ENCODE results near the gene GAB2.

GAB2 gene

DNA sequence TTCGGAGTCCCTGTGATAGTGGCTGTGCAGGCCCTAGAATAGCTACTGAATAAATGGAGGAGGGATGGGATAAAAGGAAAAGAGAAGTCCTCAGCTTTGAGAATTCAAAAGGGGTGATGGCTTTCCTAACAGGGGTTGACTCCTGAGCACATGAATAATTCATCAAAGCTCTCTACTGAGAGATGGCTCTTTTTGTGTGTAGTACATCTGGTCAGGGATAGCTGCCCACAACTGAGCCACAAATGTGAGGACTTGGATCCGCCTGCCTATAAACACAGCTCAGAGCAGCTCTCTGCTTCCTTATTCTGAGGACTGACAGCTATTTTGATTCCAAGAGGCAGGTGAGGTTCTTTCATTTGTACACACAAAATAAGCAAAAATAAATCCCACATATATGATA is 146.6 kb downstream of the GAB2 start:
- DNase-seq: no peak

DNA sequence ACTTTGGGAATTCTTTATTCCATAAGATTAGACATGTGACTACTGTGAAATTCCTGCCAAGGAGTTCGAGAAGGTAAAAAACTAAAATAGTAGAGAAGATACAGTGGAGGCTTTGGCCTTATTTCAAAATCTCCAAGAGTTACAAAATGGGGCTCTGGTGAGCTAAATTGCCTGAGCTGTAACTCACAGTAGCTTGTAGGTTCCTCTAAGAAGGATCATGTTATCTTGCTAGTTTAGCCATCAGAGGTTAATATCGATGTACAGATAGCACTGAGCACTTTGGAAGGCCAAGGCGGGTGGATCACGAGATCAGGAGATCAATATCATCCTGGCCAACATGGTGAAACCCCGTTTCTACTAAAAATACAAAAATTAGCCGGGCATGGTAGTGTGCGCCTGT is 147.8 kb downstream of the GAB2 start:
- DNase-seq: no peak

DNA sequence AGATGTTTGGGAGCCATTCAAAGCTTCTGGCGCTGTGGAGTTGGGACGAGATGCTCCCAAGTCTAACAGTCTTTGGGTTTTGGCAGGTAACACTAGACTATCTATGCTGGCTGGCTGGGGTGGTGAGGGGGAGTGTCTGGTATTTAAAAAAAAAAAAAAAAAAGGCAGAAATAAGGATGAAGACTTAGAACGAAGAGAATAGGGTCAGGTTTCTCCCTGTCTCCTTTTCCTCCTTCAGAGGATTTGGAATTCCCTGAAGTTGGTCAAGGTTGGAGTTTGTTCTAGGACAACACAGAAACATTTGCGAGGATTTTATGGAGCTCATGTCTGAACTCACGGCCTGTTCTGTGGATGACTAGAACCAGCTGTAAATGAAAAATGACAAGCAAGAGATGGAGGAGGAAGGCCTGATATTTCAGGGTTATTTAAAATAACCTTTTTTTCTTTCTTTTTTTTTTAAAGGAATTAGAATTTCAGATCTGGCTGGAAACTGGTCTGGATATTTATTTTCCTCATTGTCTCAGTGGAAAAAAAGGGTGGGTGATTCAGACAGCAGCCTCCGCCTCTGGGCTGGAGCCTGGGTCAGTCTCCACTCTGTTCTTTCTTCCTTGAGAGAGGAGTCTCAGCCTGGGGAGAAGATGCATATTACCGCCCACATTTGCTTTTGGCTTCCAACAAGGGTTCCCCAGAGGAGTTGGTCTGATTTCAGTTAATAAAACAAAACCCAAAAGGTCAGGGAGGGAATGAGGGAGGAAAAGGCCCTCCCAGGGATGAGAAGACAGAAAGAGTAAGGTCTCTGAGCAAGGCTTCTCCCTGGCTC is 148.8 kb downstream of the GAB2 start:
- DNase-seq: no peak

DNA sequence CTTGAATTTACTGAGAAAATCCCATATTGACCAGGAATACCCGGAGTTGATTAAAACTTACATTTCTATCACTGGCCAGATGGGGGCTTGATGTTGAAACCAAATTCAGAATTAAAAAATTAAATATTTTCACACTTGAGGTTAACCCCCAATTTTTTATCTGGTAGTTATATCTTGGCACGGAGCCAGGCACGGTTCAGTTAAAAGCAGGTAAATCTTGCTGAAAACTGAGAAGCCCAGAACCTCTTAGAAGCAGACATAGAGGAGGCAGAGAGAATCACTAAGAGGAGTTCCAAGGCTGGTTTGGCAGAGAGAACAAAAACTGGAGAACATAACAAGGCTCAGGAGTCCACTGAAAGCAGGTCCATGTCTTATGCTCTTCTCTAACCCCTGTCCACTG is 151.2 kb downstream of the GAB2 start:
- no peak for DNase-seq

DNA sequence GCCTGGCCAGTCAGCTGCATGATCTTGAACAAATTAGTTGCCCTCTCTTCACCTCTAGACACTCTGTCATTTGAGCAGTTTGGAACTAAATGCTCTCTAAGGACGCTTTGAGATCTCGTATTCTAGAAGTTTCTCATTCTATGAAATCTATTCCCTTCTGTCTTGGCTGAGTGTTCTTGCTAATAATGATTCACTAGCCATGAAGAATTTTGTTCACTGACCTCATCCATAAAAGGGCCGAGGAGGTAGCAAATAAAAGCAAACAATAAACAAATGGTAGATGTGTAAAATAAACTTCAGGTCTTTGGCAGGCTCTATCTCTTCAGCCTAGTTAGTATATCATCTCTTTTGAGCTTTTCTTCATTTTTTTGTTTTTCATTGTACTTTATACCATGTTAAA is 152.3 kb downstream of the GAB2 start:
- DNase-seq: no peak

DNA sequence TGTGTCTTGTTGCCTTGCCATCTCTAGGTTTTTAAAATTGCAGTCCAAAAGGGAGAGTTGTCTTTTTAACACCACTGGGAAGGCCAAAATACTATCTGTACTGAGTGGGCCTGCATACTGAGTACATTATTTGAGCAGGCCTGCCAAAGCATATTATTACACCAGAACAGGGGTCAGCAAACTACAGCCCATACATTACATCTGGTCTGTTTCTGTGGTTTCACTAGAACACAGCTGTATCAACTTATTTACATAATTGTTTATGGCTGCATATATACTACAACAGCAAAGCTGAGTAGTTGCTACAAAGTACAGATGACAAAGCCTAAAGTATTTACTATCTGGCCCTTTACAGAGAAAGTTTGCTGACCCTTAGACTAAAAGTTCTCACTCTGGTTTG is 154.9 kb downstream of the GAB2 start:
- DNase-seq: no peak

DNA sequence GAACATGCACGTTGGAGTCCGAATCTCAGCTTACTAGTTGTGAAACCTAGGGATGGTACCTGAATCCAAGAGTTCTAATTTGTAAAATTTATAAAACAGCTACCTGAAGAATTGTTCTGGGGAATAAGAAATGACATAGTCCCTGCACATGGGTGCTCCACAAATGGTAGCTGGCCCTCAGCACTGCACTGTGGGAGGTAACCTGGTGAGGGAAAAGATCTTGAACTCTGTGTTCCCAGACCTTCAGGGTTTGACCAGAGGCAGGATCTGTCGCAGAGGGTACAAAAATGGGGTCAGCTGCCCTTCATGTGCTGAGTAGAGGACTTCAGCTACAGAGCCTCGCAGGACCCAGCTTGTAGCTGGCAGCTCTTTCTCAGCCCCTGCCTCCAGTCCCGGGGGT is 155.4 kb downstream of the GAB2 start:
- no peak for DNase-seq

DNA sequence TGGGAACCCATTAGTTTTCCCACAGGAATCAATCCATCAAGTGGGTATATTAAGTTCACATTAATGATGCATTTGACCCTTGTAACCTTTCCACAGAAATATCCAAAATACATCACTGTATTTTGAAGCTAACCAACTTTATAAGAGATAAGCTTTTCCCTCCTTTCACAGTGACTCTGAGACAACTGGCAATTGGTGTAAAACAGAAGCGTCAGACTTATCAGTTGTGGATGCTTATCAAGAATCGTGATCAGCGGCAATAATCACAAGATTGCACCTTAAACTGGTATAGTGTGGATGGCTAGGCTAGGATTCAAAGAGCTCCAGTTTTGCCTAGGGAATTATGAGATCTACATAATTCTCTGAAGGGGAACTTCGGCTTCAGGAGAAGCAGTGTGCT is 155.8 kb downstream of the GAB2 start:
- no peak for DNase-seq

DNA sequence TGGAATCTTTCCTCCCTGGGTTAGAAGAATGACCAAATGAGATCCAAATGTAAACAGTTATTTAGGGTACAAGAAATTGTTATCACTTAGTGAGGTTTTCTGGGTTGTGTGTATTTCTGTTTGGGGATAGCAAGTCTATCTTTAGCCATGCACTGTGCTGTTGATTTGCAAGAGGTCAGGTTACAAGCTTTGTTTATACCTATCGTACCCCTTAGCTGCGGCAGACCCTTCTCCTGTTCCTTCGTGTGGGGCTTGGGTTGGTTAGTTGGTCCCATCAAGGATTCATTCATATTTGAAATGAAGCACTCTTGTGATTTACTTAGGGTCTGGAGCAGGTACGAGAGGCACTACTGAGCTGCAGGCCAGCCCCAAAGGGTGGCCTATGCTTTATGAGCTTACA is 156.3 kb downstream of the GAB2 start:
- DNase-seq: no peak

DNA sequence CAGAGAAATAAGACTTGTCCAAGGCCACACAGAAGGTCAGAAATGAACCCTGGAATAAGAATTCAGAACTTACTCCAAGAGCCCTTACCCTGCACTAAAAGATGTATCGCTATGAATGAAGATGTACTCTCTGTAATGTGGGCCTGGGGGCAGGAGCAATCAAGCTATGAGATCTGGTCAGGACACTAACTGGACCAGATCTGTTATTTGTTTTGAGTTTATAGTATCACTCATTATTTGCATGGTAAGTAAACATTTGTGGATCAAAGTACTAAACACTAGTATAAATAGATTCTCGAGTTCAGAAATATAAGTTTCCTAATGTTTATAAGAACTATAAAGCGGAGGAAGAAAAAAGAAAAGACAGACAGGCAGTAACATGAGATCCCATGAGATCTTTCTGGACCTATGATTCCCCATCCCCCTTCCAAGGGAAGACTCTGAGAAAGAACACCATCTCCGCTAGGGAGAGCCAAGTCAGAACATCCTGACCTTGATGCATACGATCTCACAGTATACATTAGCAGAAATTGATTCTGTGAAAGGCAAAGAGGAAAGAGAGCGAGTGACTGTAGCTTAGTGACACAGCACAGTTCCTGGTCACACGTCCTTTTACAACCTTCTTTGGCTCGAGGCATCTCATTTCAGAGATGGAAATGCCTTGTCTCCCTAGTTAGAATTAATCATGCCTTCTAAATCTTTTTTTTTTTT is 157.7 kb downstream of the GAB2 start:
- DNase-seq: no peak

DNA sequence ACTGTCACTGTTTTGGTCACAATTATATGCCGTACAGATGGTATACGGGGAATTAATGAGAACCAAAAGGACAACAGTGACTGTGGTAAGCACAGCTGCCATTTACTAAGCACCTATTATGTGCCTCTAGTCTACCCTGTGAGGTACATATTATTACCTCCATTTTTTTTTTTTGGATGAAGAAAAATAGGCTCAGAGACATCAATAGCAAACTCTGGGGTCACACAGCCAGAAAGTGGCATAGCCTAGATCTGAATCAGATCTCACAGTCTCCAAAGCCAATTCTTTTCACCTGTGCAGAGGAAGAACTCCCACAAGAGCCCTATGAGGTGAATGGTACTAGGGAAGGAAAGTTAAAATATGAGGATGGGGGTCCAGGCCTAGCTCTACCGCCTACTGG is 160.0 kb downstream of the GAB2 start:
- DNase-seq: no peak

DNA sequence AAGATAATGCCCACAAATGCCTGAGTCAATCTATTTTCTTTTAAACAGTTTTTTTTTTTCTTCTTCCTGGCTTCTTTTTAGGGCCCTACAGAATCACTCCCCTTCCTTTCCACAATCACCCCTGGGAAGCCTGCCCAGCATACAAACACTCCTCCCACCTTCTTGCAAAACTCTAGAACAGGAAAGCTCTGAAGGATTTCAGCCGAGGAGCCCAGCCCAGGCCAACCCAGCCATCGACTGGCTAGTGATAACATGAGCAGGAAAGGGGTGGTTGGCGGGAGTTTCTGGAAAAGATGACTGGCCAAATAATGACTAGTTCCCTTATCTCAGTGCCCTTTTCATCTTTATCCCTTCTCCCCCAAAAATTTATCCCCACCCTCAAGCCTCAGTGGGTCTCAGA is 160.7 kb downstream of the GAB2 start:
- peak; percentile 99 for DNase-seq

DNA sequence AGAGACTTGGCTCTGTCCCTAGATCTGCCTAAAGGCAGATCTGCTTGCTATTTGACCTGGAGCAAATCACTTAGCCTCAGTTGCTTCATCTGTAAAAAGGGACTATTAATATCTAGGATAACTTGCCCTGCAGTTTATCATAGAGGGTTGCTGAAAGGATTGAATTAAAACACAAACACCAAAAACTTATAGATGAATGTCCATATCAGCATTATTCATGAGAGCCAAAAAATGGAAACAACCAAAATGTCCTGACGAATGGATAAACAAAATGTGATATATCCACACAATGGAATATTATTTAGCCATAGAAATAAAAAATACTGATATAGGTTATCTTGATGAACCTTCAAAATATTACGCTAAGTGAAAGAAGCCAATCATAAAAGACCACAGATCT is 161.7 kb downstream of the GAB2 start:
- no peak for DNase-seq

DNA sequence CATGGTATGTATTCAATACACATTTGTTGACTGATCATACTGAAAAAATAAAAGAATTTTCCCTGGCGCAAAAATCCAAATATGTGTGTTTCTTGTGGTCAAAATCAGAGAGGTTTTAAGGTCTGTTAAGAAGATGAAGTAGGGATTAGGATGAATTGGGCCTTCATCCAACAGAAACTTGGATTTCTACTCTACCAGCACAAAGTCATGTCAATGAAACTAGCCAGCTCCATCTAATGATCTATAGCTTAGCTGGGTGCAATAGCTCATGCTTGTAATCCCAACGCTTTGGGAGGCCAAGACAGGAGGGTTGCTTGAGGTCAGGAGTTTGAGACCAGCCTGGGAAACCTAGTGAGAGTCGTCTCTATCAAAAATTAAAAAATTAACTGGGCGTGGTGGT is 163.4 kb downstream of the GAB2 start:
- DNase-seq: no peak

DNA sequence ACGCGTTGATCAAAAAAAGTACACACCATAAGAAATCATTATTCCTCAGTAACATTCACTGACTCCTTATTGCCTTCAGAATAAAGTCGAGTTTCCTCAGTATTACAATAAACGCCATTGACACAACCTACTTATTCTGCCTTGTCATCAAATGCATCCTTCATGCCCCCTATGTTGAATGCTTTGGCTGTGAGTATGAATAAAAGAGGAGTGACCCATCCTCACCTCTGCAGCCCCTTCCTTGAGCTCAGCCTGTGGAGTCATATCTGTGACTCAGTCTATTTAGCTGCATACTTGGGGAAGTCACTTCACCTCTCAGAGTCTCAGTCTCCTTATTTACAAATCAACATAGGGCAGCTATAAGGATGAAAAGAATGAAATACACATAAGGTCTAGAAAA is 163.8 kb downstream of the GAB2 start:
- no peak for DNase-seq

DNA sequence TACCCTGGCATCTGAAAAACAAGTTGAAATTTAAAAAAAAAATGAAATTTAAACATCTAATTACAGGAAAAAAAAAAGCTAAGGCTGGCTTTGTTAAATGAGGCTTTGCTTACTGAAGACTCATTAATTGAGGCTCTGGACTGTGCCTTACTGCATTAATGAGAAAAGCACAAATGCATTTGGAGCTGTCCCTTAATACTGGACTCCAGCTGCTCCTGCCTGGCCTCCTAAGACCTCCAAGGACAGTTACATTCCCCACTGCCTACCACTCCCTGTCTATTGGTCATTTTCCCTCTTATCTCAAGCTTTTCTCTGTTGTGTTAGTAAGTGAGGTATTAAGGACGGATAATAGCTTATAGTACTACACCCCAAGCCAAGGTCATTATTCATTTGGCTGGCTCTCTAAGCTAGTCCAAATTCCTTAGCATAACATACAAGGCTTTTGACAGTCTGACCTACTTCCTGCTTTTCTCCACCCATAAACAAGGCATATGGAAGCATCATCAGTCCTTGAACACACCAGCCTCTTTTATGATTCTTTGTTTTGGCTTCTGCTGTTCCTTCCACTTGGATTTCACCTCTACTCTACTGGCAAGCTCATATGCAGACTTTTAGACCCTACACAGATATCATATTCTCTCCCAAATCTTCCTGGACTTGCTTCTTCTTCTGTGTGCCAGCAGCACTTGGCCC is 166.4 kb downstream of the GAB2 start:
- no peak for DNase-seq

DNA sequence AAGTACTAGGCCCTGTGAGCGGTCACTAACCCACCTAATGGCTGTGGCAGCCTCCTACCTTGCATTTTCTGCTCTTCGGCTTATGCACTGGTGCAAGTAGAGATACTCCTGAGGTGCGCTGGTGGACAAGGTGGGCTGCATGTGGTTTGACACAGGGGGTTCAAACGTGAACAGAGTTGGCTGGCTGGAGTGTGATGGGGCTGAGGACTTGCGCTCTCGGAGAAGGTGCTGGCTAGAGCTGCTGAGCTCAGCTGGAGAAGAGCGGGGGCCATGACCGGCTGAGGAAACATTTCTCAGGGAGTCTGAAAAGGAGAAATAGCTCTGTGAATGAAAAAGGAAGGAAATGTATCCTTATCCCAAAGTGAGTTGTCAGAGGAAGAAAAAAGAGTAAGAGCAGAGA is 167.5 kb downstream of the GAB2 start:
- no peak for DNase-seq

DNA sequence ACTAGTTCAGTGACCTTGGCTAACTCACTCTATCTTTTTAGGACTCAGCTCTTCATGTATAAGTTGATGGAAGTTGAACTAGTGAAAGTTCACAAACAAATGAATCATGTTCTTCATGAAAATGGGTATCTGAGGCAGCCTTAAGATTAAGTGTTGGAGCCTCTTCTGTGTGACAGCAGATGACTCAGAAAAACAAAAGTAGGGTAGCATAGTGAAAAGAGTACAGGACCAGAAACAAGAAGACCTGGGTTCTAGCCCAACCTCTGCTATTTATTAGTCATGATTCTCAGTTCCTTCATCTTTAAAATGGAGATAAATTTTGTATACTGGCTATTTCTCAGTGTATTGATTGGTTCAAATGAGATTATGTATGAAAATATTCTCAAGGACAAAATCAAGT is 168.7 kb downstream of the GAB2 start:
- DNase-seq: no peak

DNA sequence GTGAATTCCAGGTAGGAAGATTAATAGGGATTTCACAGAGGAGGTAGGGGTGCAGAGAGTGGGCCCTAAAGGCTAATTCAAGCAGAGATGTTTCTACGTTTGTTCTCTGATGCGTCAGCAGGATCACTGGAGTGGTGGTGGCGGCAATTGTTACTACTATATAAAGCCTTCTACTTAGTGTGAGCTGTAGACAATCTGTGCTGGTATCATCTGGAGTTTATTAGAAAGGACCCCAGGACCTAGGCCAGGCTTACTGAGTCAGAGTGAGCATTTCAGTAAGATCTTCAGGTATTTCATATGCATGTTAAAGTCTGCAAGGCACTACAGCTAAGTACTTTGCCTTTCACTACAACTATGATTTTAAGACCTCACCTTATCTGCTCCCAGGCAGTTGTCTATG is 169.4 kb downstream of the GAB2 start:
- no peak for DNase-seq

DNA sequence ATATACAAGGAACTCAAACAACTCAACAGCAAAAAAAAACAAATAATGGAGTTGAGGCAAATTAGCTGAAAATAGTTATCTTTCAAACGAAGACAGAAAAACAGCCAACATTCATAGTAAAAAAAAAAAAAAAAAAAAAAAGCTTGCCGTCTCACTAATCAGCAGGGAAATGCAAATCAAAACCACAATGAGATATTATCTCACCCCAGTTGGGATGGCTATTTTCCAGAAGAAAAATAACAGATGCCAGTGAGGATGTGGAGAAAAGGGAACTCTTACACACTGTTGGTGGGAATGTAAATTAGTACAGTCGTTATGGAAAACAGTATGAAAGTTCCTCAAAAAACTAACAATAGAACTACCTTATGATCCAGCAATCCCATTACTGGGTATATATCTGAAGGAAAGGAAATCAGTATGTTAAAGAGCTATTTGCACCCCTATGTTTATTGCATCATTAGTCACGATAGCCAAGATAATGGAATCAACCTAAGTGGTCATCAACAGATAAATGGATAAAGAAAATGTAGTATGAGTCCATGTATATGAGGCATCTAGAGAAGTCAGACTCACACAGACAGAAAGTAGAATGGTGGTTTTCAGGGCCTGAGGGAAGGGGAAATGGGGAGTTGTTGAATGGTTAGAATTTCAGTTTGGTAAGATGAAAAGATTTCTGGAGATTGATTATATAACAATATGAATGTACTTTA is 172.9 kb downstream of the GAB2 start:
- DNase-seq: peak; percentile 94

DNA sequence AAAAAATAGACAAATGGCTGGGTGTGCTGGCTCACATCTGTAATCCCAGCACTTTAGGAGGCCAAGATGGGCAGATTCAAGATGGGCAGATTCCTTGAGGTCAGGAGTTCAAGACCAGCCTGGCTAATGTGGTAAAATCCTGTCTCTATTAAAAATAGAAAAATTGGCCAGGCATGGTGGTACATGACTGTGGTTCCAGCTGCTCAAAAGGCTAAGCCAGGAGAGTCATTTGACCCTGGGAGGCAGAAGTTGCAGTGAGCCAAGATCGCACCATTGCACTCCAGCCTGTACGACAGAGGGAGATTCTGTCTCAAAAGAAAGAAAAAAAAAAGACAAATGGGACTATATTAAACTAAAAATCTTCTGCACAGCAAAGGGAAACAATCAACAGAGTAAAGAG is 173.5 kb downstream of the GAB2 start:
- no peak for DNase-seq

DNA sequence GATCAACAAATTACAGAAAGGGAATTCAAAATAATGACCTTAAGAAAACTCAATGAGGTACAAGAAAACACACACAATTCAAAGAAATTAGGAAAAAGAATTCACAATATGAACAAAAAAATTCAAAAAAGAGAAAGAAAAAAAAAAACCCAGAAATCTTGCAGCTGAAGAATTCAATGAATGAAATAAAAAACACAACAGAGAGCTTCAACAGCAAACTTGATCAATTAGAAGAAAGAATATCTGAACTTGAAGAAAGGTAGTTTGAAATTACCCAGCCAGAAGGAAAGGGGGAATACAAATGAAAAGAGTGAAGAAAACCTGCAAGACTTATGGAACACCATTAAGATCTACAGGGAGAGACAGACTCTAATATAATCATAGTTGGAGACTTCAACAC is 176.1 kb downstream of the GAB2 start:
- no peak for DNase-seq

DNA sequence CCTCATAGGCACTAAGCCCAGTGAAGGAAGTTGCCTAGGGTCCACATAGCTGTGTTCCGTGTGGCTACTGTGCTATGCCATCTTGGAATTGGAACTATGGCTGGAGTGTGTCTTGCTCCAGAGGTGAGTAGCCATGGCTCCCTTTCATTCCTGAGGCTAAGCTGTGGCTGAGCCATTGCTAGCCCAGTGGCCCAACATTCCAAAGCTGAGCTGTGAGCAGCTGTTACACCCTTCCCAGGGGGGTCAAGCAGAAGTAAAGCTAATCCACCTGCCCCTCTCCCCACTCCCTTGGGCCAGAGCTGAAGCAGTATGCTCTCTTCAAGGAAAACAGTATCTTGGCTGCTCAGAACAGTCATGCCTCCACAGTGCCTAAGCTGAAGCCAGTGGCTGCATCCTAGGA is 177.8 kb downstream of the GAB2 start:
- no peak for DNase-seq

Data from OCI-M1 (cell line).